GM12878 (cell line): ENCODE data around the gene SLCO2A1.

Source experiments
- CTCF ChIP-seq, 3 experiments: IDR thresholded peaks in 2 of 3; conservative IDR thresholded peaks in 1 of 3; 2 replicates each; pipeline ENCODE4 v1.5.1; 2011; ENCODE audit warnings: low read depth in 3 of 3, low read length in 3 of 3, mild to moderate bottlenecking in 3 of 3, control low read depth in 2 of 3, moderate library complexity in 2 of 3, inconsistent platforms in 1 of 3, mixed read lengths in 1 of 3; ENCODE audit not compliant: control insufficient read depth in 2 of 3, insufficient read depth in 1 of 3; ENCODE audit errors: extremely low read depth in 1 of 3
- EP300 ChIP-seq, 2 experiments: fragments of 150-350 bp in 1 of 2; IDR thresholded peaks; 2 replicates each; pipeline ENCODE4 v1.6.1; 2011 to 2012; ENCODE audit warnings: low read depth in 2 of 2, low read length in 2 of 2, borderline replicate concordance in 1 of 2, improper control_type of control experiment in 1 of 2, inconsistent platforms in 1 of 2; ENCODE audit not compliant: control insufficient read depth in 1 of 2
- FOS ChIP-seq: IDR thresholded peaks from 3 replicates; pipeline ENCODE4 v1.6.1; 2011; ENCODE audit warnings: borderline replicate concordance; ENCODE audit not compliant: insufficient read length; ENCODE audit errors: extremely low read depth
- TAF1 ChIP-seq: IDR thresholded peaks from 2 replicates; pipeline ENCODE4 v1.6.1; 2011; ENCODE audit warnings: mild to moderate bottlenecking, low read depth, low read length, borderline replicate concordance
- TARDBP ChIP-seq: IDR thresholded peaks from 2 replicates; pipeline ENCODE4 v1.6.1; 2016; ENCODE audit warnings: borderline replicate concordance

GRCh38 chr3:133910422-133910821 lies 119.3 kb downstream of the SLCO2A1 start:
- no peak for TF ChIP-seq TARDBP
- no peak for TF ChIP-seq CTCF (IDR thresholded peaks at IDR 0.05 in 2 of 3, conservative IDR thresholded peaks at IDR 0.05 in 1 of 3; ENCODE audit: control insufficient read depth in 2 of 3, extremely low read depth in 1 of 3, insufficient read depth in 1 of 3, low read depth in 3 of 3, low read length in 3 of 3)
- no peak for TF ChIP-seq FOS
- no peak for TF ChIP-seq TAF1
- TF ChIP-seq EP300 (IDR thresholded peaks at IDR 0.05; ENCODE audit: borderline replicate concordance in 1 of 2, control insufficient read depth in 1 of 2, low read depth in 2 of 2, low read length in 2 of 2): no peak
